Astrocyte of the spinal cord (primary cell): ENCODE data around the gene EAF1.

Source experiments
- DNase-seq: peaks from one replicate; pipeline ENCODE4 v3.0.0; 2011; ENCODE audit warnings: low read depth, low spot score
- H3K4me3 ChIP-seq: 2 replicates; pipeline ENCODE4 v1.5.1; 2011; ENCODE audit warnings: low read depth, mild to moderate bottlenecking, low read length, moderate library complexity
- CTCF ChIP-seq: IDR thresholded peaks from 2 replicates; pipeline ENCODE4 v1.5.1; 2012; ENCODE audit warnings: low read depth, mild to moderate bottlenecking, low read length, inconsistent platforms
- in situ Hi-C: cut with HindIII; loops from 2 replicates; pipeline ENCODE4 v1.10.0; 2017; ENCODE audit warnings: low sequenced_read_pairs

Gene EAF1

DNA sequence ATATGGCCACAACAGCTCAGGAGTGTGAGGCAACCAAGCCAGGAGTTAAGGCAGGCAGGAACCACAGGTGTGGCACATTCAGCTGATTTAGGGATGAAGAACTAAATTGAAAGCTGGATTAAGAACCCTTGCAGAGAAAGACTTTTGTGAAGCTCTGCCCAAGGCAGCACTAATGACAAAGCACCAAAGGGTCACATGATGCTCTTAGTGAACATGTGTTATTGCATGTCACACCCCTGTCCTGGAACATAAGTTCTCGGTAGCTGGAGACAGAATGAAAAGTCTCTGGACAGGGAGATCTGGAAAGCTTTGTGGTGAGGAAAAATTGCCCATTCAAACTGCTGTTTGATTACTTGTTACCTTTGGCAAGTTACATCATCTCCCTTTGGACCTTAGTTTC lies 3.2 kb downstream of the EAF1 start:
- DNase-seq = no peak
- no peak for TF ChIP-seq CTCF
- H3K4me3 ChIP-seq = no peak overlapping the region
- in situ Hi-C loops = no loop called here

DNA sequence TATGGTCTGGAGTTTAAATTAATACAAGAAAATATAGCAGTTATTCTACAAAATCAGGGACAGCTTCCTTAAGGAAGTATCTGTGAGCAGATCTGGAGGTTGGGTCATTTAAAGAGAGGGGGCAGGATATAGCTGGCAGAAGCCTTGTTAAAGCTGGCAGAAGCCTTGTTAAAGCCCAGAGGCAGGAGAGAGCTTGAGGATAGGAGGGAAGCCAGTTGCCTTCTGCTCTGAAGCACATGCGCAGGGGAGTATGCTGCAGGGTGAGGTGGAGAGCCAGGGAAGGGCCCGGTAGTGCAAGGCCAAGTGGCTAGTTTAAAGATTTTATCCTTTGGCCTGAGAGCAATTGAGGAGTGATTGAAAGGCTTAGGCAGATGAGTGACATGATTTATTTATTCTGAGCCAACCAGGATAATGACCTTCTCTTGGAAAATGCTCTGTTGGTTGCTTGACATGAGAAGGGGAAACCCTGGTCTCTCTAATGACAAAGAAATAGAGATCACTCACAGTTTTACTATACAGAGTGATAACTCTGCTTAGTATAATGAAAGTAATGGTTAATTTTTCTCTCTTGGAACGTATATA lies 3.9 kb downstream of the EAF1 start:
- no peak overlapping the region for H3K4me3 ChIP-seq
- DNase-seq = no peak
- in situ Hi-C loops = no loop called here
- TF ChIP-seq CTCF = no peak

GRCh38 chr3:15433531-15433930 lies 6.1 kb downstream of the EAF1 start:
- no peak overlapping the region for H3K4me3 ChIP-seq
- no peak for TF ChIP-seq CTCF
- in situ Hi-C loops = no loop called here
- no peak for DNase-seq

DNA sequence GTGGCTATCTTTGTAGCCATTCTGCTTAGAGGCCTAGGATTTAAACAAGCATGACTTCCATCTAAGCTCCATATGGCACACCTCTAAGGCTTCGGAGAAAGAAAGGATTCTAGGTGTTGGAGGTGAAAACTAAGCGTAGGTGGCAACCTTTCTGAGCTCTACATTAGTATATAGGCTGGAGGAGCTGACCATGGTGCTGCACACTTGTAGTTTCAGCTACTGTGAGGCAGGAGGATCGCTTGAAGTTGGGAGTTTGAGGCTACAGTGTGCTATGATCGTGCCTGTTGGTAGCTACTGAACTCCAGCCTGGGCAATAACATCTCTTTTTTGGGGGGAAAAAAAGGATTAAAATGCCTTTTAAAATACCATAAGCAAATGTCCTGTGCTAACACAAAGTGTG lies 7.4 kb downstream of the EAF1 start:
- in situ Hi-C loops = no loop called here

DNA sequence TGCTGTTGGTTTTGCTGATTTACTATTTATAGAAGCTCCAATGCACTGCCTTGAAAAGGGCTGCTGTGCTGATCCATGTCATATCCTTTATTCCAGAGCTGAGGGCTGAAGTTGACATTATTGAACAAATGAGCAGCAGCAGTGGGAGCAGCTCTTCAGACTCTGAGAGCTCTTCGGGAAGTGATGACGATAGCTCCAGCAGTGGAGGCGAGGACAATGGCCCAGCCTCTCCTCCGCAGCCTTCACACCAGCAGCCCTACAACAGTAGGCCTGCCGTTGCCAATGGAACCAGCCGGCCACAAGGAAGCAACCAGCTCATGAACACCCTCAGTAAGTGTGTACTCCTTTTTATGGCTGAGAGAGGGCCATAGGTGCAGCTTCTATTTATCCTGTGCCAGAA lies 8.8 kb downstream of the EAF1 start:
- no peak for DNase-seq
- TF ChIP-seq CTCF = no peak
- in situ Hi-C loops = no loop called here
- no peak overlapping the region for H3K4me3 ChIP-seq

More for the DNA sequence above, 7.4 kb downstream of the EAF1 start:
- no peak for DNase-seq
- TF ChIP-seq CTCF = no peak
- H3K4me3 ChIP-seq = no peak overlapping the region

- H3K4me3 ChIP-seq = no peak overlapping the region
- in situ Hi-C loops = no loop called here
- TF ChIP-seq CTCF = no peak
- no peak for DNase-seq
These were observed 11.6 kb downstream of the EAF1 start for GRCh38 chr3:15438983-15439382.

GRCh38 chr3:15439476-15439875 lies 12.1 kb downstream of the EAF1 start:
- DNase-seq = peak; percentile 66
- in situ Hi-C loops = no loop called here
- TF ChIP-seq CTCF = no peak
- H3K4me3 ChIP-seq = no peak overlapping the region
